GM23248 (cell line): ENCODE results near the gene SSTR5. TPM values are rescaled to one million over a fixed set of nuclear protein-coding genes. Genes with fewer than 3 reads are reported as not detected.
A peak's percentile ranks its signal among the peaks of the same experiment; 100 is the strongest.

Experiments used
- DNase-seq: peaks from one replicate; pipeline ENCODE4 v3.0.0-alpha.2; 2015
- H2AFZ ChIP-seq: fragments of 200-600 bp; sonication (generic); 2 replicates; pipeline ENCODE4 v1.6.1; 2016; ENCODE audit warnings: antibody characterized with exemption
- H3F3A ChIP-seq: fragments of 200-600 bp; sonication (generic); 2 replicates; pipeline ENCODE4 v1.6.1; 2016; ENCODE audit warnings: mild to moderate bottlenecking, antibody characterized with exemption, mixed run types; ENCODE audit not compliant: insufficient read depth
- H3K27ac ChIP-seq: fragments of 200-600 bp; sonication (generic); 2 replicates; pipeline ENCODE4 v1.5.1; 2016; ENCODE audit warnings: mild to moderate bottlenecking
- H3K27me3 ChIP-seq: fragments of 200-600 bp; sonication (generic); replicated peaks from 2 replicates; pipeline ENCODE4 v1.6.1; 2016; ENCODE audit warnings: mild to moderate bottlenecking; ENCODE audit not compliant: insufficient read depth
- H3K36me3 ChIP-seq: fragments of 200-600 bp; sonication (generic); 2 replicates; pipeline ENCODE4 v1.6.1; 2016; ENCODE audit warnings: low read depth, mild to moderate bottlenecking
- H3K4me1 ChIP-seq: fragments of 200-600 bp; sonication (generic); 2 replicates; pipeline ENCODE4 v1.6.1; 2016; ENCODE audit warnings: mild to moderate bottlenecking; ENCODE audit not compliant: insufficient read depth
- H3K4me2 ChIP-seq: fragments of 200-600 bp; sonication (generic); one replicate; pipeline ENCODE4 v1.6.1; 2016; ENCODE audit warnings: mild to moderate bottlenecking; ENCODE audit not compliant: unreplicated experiment
- H3K4me3 ChIP-seq: fragments of 200-600 bp; sonication (generic); 2 replicates; pipeline ENCODE4 v1.5.1; 2016; ENCODE audit warnings: mild to moderate bottlenecking
- H3K79me2 ChIP-seq: fragments of 200-600 bp; sonication (generic); 2 replicates; pipeline ENCODE4 v1.6.1; 2016; ENCODE audit warnings: mild to moderate bottlenecking; ENCODE audit not compliant: insufficient read depth
- H3K9ac ChIP-seq: fragments of 200-600 bp; sonication (generic); 2 replicates; pipeline ENCODE4 v1.6.1; 2016; ENCODE audit warnings: mild to moderate bottlenecking
- H3K9me2 ChIP-seq: fragments of 200-600 bp; sonication (generic); 2 replicates; pipeline ENCODE4 v1.6.1; 2016; ENCODE audit warnings: mixed run types, mild to moderate bottlenecking, moderate library complexity; ENCODE audit not compliant: insufficient read depth
- H3K9me3 ChIP-seq: fragments of 200-600 bp; sonication (generic); one replicate; pipeline ENCODE4 v1.6.1; 2017; ENCODE audit warnings: low read depth
- H4K20me1 ChIP-seq: fragments of 200-600 bp; sonication (generic); 2 replicates; pipeline ENCODE4 v1.6.0; 2016; ENCODE audit not compliant: insufficient read depth
- EZH2 ChIP-seq: fragments of 200-600 bp; sonication (generic); IDR thresholded peaks from 2 replicates; pipeline ENCODE4 v1.6.1; 2018; ENCODE audit warnings: antibody characterized with exemption, mild to moderate bottlenecking; ENCODE audit not compliant: insufficient read depth, poor library complexity, severe bottlenecking
- EZH2phosphoT487 ChIP-seq: fragments of 200-600 bp; sonication (generic); IDR thresholded peaks from 2 replicates; pipeline ENCODE4 v1.6.1; 2018; ENCODE audit warnings: antibody characterized with exemption, moderate library complexity, mild to moderate bottlenecking, low read depth; ENCODE audit not compliant: insufficient read depth
- WGBS, 2 experiments: methylation state at CpG; one replicate each; pipeline ENCODE4 v1.1.6; 2015 to 2017; ENCODE audit warnings: low lambda C conversion rate in 2 of 2, low coverage in 1 of 2; ENCODE audit errors: missing lambda C conversion rate in 2 of 2; 5-methylcytosine and 5-hydroxymethylcytosine counted together
- in situ Hi-C: fragments of 300-500 bp; cut with MboI; formaldehyde crosslinking; loops from 2 replicates; pipeline ENCODE4 v1.15.0; 2020
- polyA plus RNA-seq: library from polyadenylated mRNA; unstranded; fragments of >200 nt; fragmentation: Nextera tagmentation; extraction: Ambion mirVana; gene quantifications from 2 replicates; pipeline ENCODE4 v1.2.1, GENCODE V29; 2016
- total RNA-seq: library from RNA; depleted of rRNA; stranded (reverse); fragments of >200 nt; shearing (Covaris generic); gene quantifications from 2 replicates; pipeline ENCODE4 v1.2.3, GENCODE V29; 2014

SSTR5 gene
- total and polyA plus RNA-seq, 2 experiments from 2014 or later = not detected

GRCh38 chr16:1096169-1097082 is 23.9 kb downstream of the SSTR5 start, which contains the start of gene C1QTNF8:
Gene C1QTNF8 (minus strand): TSS chr16:1096244. CDS start chr16:1094922, 1,322 bp downstream.
- no peaks in the 10 kb centered on the region for H4K20me1 ChIP-seq
- no peaks in the 10 kb centered on the region for H3K36me3 ChIP-seq
- peaks cover 10% of the 10 kb centered on the region; the same call in 1 of the 2 replicates for H3K27me3 ChIP-seq
- no peaks in the 10 kb centered on the region for H3K4me1 ChIP-seq
- H3K27ac ChIP-seq = no peak within 1 kb of the TSS
- no peaks in the 10 kb centered on the region for H3F3A ChIP-seq
- H3K9me2 ChIP-seq = no peaks in the 10 kb centered on the region
- no peak within 1 kb of the TSS for H3K4me3 ChIP-seq
- TF ChIP-seq EZH2 (no peak), EZH2phosphoT487 (no peak)
- no peak within 1 kb of the TSS for H3K9ac ChIP-seq
- no peaks in the 10 kb centered on the region for H3K9me3 ChIP-seq
- no peak within 1 kb of the TSS for H2AFZ ChIP-seq
- DNase-seq = no peak
- 50 to 60% methylated on average over 30 to 49 of the region's 55 CpGs for WGBS, 2 experiments
- no peak within 1 kb of the TSS for H3K4me2 ChIP-seq
- in situ Hi-C loops = no loop called here
- H3K79me2 ChIP-seq = no peaks in the 10 kb centered on the region

- no peak overlapping the region for H3K4me2 ChIP-seq
- H3K27ac ChIP-seq = no peak overlapping the region
- no peak for TF ChIP-seq EZH2phosphoT487
- TF ChIP-seq EZH2 = no peak
- H4K20me1 ChIP-seq = no peaks in the 10 kb centered on the region
- H3K4me3 ChIP-seq = no peak overlapping the region
- no peaks in the 10 kb centered on the region for H3K79me2 ChIP-seq
- H3F3A ChIP-seq = no peaks in the 10 kb centered on the region
- H3K9me3 ChIP-seq = no peaks in the 10 kb centered on the region
- in situ Hi-C loops = no loop called here
- WGBS, 2 experiments = 45 to 47% methylated on average over 17 to 18 of the region's 18 CpGs
- no peaks in the 10 kb centered on the region for H3K9me2 ChIP-seq
- H2AFZ ChIP-seq = no peak overlapping the region
- no peak overlapping the region for H3K9ac ChIP-seq
- H3K36me3 ChIP-seq = no peaks in the 10 kb centered on the region
- DNase-seq = no peak
- no peaks in the 10 kb centered on the region for H3K4me1 ChIP-seq
- H3K27me3 ChIP-seq = peaks cover 10% of the 10 kb centered on the region; the same call in 1 of the 2 replicates
These were observed 24.6 kb downstream of the SSTR5 start for GRCh38 chr16:1097156-1097555.

GRCh38 chr16:1097800-1098199 is 25.3 kb downstream of the SSTR5 start:
- no peaks in the 10 kb centered on the region for H3K36me3 ChIP-seq
- peak; percentile 61 for DNase-seq
- H2AFZ ChIP-seq = no peak overlapping the region
- no peaks in the 10 kb centered on the region for H4K20me1 ChIP-seq
- H3K79me2 ChIP-seq = no peaks in the 10 kb centered on the region
- no peak overlapping the region for H3K27ac ChIP-seq
- 50 to 76% methylated on average over 9 to 17 of the region's 23 CpGs for WGBS, 2 experiments
- peaks cover 10% of the 10 kb centered on the region; the same call in 1 of the 2 replicates for H3K27me3 ChIP-seq
- H3K4me3 ChIP-seq = no peak overlapping the region
- H3K9ac ChIP-seq = no peak overlapping the region
- TF ChIP-seq EZH2phosphoT487 = no peak
- TF ChIP-seq EZH2 = no peak
- no peaks in the 10 kb centered on the region for H3K9me3 ChIP-seq
- no peak overlapping the region for H3K4me2 ChIP-seq
- in situ Hi-C loops = no loop called here
- H3K9me2 ChIP-seq = no peaks in the 10 kb centered on the region
- H3F3A ChIP-seq = no peaks in the 10 kb centered on the region
- H3K4me1 ChIP-seq = no peaks in the 10 kb centered on the region

GRCh38 chr16:1098266-1098991 is 25.9 kb downstream of the SSTR5 start:
- H2AFZ ChIP-seq = no peak overlapping the region
- no peak overlapping the region for H3K27ac ChIP-seq
- H3K36me3 ChIP-seq = no peaks in the 10 kb centered on the region
- TF ChIP-seq EZH2phosphoT487 (no peak), EZH2 (no peak)
- H3K9me2 ChIP-seq = no peaks in the 10 kb centered on the region
- WGBS, 2 experiments = 31 to 32% methylated on average over 22 to 30 of the region's 34 CpGs
- H3K4me1 ChIP-seq = no peaks in the 10 kb centered on the region
- in situ Hi-C loops = no loop called here
- no peaks in the 10 kb centered on the region for H3F3A ChIP-seq
- DNase-seq = no peak
- H3K4me2 ChIP-seq = no peak overlapping the region
- no peak overlapping the region for H3K4me3 ChIP-seq
- H3K79me2 ChIP-seq = no peaks in the 10 kb centered on the region
- no peaks in the 10 kb centered on the region for H4K20me1 ChIP-seq
- H3K27me3 ChIP-seq = peaks cover 10% of the 10 kb centered on the region; the same call in 1 of the 2 replicates
- H3K9me3 ChIP-seq = no peaks in the 10 kb centered on the region
- H3K9ac ChIP-seq = no peak overlapping the region
